Muscle of back (tissue), 11 donors: ENCODE data around the gene TAS2R42. TPM values are rescaled to one million over a fixed set of nuclear protein-coding genes. Genes with fewer than 3 reads are reported as not detected.

Experiments
- DNase-seq, 3 donors: peaks; one replicate each; pipeline versions ENCODE4 v3.0.0 to v3.0.0-alpha.2; 2013
- polyA plus RNA-seq, 10 donors: library from polyadenylated mRNA; unstranded; fragments of 120-200 nt; gene quantifications; one replicate each; pipeline ENCODE4 v1.2.1, GENCODE V29; 2013; ENCODE audit not compliant: insufficient read length in 10 of 10

TAS2R42 gene
- polyA plus RNA-seq, 10 donors, result not detected

GRCh38 chr12:11147420-11147819 is 39.3 kb downstream of the TAS2R42 start:
- DNase-seq, result no peak

GRCh38 chr12:11144297-11144696 is 42.4 kb downstream of the TAS2R42 start:
- DNase-seq, result no peak

- DNase-seq, result no peak
Observed at GRCh38 chr12:11143352-11143751, 43.4 kb downstream of the TAS2R42 start.

- DNase-seq, result no peak
Observed at GRCh38 chr12:11136075-11136474, 50.7 kb downstream of the TAS2R42 start.

Other genes with a start within 250 kb of the TAS2R42 start
- 1 to 10 TPM; 1.6 to 5.7 (median 2.8) TPM for gene TAS2R14, start 247.7 kb downstream of the TAS2R42 start, polyA plus RNA-seq
- under 1 TPM in 2 of 10 donors, not detected in 8; 0.28 to 0.29 TPM for gene TAS2R50, start 200.0 kb downstream of the TAS2R42 start, polyA plus RNA-seq
- 1 to 10 TPM in 4 of 10 donors, under 1 TPM in 6; 0.49 to 3.7 (median 0.96) TPM for gene TAS2R20, start 188.6 kb downstream of the TAS2R42 start, polyA plus RNA-seq
- gene TAS2R19, start 164.3 kb downstream of the TAS2R42 start, polyA plus RNA-seq, result 1 to 10 TPM in 5 of 10 donors, under 1 TPM in 5; 0.65 to 2.4 (median 1.0) TPM
- gene TAS2R31, start 155.5 kb downstream of the TAS2R42 start, polyA plus RNA-seq, result 1 to 10 TPM in 5 of 10 donors, under 1 TPM in 5; 0.65 to 2.1 (median 1.0) TPM
- under 1 TPM in 2 of 10 donors, not detected in 8; 0.19 to 0.26 TPM for gene TAS2R46, start 124.6 kb downstream of the TAS2R42 start, polyA plus RNA-seq
- under 1 TPM in 5 of 10 donors, not detected in 5; 0.22 to 0.44 (median 0.30) TPM for gene TAS2R43, start 94.6 kb downstream of the TAS2R42 start, polyA plus RNA-seq
- under 1 TPM in 8 of 10 donors, not detected in 2; 0.10 to 0.46 (median 0.14) TPM for gene TAS2R30, start 52.3 kb downstream of the TAS2R42 start, polyA plus RNA-seq
- gene SMIM10L1, start 15.7 kb downstream of the TAS2R42 start, polyA plus RNA-seq, result 10 to 100 TPM; 12.5 to 15.1 (median 13.4) TPM
- not detected for gene PRB3, start 82.8 kb upstream of the TAS2R42 start, polyA plus RNA-seq
- gene PRB4, start 123.5 kb upstream of the TAS2R42 start, polyA plus RNA-seq, result not detected
- gene PRB2, start 208.6 kb upstream of the TAS2R42 start, polyA plus RNA-seq, result under 1 TPM in 1 of 10 donors, not detected in 9; 0.31 TPM